HG03469 (cell line): ENCODE measurements around the gene GMDS.
A peak's percentile ranks its signal among the peaks of the same experiment; 100 is the strongest.

Experiments
- ATAC-seq: cut with Tn5 transposase; IDR thresholded peaks from one replicate; pipeline ENCODE4 v1.9.1; 2021; ENCODE audit warnings: mild to moderate bottlenecking, moderate library complexity, moderate number of reproducible peaks; ENCODE audit not compliant: unreplicated experiment

Gene GMDS

GRCh38 chr6:1817033-1817761, 428.2 kb downstream of the GMDS start:
- ATAC-seq = no peak

DNA sequence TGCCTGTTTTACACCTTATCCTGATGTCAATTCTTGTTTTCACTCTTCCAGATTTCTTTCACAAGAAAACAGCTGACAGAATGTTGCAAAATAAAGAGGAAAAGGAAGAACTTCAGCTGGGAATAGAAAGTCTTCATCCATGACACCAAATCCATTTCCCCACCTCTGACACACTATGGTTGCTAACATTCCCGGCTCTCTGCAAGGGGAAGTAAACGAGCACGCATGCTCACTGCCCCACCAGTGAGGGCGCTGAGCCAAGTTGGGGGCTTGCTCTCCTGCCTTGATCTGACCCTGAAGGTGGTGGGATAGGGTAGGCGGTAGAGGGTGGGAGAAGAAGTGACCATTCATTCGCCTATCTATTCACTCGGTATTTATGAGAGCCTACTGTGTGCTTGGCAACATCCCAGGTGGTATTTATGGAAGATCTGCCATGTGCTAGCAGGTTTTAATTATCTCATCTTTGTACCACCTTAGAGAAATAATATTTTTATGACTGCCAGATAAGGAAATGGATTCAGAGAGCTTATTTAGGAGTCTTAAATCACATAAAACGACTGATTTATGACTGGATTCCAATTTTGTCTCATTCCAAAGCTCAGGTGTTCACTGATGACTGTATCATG, 429.5 kb downstream of the GMDS start:
- no peak for ATAC-seq

DNA sequence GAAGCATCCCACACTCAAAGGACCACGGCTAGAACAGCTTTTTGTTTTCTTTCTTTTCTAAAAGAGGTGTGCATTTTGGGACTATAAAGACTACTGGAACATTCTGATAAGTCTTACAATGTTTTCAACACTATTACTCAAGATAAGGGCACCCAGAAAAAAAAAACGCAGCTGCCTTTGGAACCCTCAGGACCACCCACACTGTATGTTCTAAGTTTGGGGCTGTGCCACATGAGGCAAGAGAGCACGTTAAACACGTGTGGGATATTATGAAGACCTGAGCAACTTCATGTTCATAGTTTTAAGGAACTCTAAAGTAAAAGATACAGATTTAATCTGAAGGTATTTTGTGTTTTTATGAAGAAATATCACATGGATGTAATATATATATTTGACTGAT, 431.1 kb downstream of the GMDS start:
- ATAC-seq = no peak

- ATAC-seq = no peak
Measured at GRCh38 chr6:1812487-1812886, 432.9 kb downstream of the GMDS start.

DNA sequence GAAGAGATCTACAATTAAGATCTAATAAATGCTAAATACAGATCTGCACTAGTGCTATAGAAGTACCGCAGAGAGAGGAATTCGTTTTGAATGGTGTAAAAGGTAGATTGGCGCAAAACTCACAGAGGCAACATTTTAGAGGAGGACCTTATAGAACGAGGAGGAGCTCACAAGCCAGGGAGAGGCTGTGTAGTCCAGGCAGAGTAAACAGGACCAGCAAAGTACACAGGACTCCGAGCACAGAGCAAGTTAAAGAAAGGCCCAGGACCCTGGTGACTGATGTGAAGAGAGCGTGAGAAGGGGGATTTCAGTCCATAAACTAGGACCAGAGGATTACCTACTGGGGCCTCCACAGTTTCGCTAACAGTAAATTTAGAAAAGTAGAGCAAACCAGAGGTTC, 433.4 kb downstream of the GMDS start:
- ATAC-seq = no peak

DNA sequence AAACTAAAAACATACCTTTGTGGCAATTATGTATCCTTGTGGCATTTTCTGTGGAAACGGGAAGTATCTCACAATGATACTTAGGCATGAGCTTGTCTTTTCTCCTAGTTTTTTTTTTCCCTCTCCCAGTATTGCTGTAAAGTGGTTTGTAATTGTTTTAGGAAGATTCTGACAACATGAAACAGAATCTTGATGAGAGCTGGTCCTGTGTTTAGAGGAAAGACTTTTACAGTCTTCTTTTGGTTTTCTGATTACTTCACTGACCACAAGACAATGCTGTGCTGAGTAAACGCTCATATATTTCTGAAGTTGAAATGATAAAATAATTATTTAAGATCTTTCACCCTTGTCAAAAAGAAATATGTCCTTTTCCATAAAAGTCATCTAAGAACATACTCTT, 434.5 kb downstream of the GMDS start:
- ATAC-seq = no peak

GRCh38 chr6:1809291-1809988, 436.0 kb downstream of the GMDS start:
- no peak for ATAC-seq

GRCh38 chr6:1806935-1807334, 438.5 kb downstream of the GMDS start:
- no peak for ATAC-seq

DNA sequence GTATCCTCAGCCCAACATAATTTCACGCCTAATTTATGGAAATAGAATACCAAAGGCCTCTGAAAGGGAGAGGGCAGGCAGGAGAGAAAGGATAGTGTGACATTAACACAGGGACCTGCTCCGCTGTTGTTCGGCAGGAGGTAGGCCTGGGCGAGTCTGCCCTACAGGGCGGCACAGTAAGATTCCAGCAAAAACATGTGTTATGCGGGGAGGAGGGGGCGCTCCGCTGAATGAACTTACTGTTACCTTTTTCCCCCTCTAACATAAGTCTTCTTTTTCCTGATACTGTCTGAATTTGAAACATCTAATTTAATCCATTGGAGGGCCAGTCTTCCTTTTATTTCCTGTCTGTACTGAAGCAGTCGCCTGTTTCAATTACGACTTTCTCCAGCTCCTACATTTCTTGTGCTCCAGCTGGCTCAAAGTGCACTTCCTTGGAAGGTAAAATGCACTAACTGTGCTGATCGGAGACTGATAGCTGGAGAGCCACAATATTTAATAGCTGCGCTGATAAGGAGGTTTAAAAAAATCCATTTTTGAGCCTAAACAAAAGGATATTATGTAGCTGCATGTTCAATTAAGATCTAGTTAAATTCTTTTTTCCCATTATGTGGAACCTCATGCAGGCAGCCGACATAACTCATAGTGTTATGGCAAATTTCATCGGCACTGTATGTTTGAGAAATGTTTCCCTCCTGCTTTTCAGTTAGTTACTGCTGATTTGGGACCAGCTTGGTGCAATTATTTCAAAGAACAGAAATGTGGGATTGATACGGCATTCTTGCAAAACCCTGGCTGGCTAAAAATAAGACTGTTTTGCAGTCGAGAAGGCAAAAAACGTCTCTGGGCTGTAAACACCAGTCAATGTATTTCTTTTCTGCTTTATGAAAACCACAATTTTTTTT, 442.7 kb downstream of the GMDS start:
- no peak for ATAC-seq

GRCh38 chr6:1801401-1801800, 444.0 kb downstream of the GMDS start:
- no peak for ATAC-seq

DNA sequence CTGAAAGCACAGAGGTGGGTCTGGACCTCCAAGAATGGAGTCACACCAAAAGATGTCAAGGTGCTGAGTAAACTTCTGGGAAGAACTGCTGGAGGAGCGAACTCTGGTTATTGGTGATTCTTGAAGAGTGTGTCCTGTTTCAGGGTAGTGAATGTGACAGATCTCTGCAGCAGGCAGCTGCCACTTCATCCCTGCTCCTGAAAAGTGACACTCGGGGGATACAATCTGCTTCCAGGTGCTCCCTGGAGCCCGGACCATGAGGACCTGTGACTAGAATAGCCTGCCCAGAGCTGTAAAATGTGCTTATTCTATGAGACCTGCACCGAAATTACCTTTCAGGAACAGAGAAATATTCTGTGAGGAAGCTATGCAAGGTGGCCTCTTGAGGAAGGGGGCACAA, 444.6 kb downstream of the GMDS start:
- ATAC-seq = no peak

DNA sequence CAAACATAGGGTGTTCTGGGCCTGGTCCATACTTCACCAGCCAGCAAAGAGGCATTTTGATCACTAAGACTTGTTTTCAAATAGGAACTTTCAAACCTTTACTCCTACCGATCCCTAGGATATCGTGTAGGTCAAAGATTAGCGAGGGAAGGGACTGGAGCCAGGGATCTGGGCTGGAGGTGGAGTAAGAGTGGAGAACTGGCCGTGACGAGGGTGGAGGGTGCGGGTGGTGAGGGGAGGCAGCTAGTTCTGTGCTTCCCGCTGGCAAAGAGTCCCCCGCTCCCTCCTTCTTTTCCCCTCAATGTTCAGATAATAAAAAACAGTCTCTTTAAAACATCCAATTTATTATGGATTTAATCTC, 446.5 kb downstream of the GMDS start:
- ATAC-seq = no peak

GRCh38 chr6:1798303-1798964, 447.0 kb downstream of the GMDS start:
- ATAC-seq = no peak

- ATAC-seq = no peak
Measured at GRCh38 chr6:1797801-1798200, 447.6 kb downstream of the GMDS start.

GRCh38 chr6:1796706-1797529, 448.5 kb downstream of the GMDS start:
- peak; percentile 73 for ATAC-seq

DNA sequence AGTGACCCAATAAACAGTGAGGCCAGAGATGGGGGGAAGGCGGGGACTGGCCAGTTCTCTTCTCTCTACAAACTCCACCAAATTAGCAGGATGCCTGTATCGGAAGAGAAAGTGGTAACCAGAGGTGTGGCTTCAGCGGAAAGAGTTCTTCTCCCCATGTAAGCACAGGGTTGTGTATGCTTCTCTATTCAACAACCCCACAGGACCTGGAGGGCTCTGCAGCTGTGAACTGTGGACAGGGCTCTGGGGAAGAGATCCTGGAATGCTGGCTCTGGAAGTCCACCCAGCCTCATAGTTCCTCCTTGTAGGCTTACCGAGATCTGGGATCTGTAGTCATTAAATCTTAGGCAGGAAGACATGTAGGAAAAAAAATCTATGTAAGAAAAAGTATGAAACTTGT, 449.5 kb downstream of the GMDS start:
- ATAC-seq = no peak

- ATAC-seq = peak; percentile 44
Measured at GRCh38 chr6:1792989-1793388, 452.4 kb downstream of the GMDS start.

GRCh38 chr6:1790684-1791083, 454.7 kb downstream of the GMDS start:
- no peak for ATAC-seq

DNA sequence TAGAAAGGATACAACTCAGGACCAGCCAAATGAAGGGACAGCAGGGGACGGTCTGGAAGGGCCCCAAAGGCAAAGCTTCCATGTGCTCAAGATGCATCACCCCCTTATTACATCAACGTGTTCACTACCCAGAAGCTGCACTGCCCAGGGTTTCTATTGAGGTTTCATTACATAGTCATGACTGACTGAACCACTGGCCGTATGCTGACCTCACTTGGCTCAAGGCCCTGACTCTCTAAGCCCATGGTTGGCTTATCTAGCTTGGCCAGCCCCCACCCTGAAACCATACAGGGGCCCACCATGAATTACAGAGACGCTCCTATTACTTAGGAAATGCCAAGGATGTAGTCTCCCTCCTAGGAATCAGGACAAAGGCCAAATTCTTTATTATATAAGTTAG, 456.3 kb downstream of the GMDS start:
- ATAC-seq = no peak

DNA sequence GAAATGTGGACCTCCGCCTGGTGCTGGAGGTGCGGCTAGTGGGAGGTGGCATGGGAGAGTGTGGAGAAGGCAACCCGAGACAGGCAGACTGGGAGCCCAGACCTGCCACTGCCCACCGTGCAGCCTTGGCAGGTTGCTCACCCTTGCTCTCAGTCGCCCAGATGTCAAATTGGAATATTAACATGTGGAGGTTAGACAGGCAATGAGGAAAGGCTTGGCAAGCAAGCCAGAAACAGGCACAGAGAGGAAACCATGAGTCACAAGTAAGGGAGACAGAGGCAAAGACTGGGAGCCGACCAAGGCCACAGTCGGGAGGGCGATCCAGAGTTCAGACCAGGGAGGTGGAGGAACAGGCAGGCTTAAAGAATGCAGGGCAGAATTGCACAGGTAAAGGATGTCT, 457.5 kb downstream of the GMDS start:
- no peak for ATAC-seq
